ENCODE measurements around the gene ABITRAM.
"Not testable (repeated sequence)": the region's sequence is repeated elsewhere in the genome, so short reads cannot be mapped to it uniquely, and the experiment has no call there.

ABITRAM gene

DNA sequence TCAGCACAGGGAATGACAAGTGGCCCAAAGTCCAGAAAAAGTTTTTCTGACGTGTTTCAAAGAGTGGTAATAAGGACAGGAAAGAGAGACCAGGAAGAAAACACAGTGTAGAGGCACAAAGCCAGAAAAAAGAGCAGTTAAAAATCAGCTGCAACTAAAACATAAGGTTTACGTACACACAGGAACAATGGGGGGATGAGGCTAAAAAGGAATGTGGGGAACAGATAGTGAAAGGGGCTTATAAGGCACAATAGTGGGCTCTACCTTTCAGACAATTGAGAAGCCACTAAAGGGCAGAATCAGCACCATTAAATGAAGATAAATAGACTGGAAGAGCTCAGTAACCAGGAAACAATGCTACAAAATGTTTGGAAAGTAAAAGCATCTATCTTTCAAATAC lies 5.8 kb upstream of the ABITRAM start:
- DNase-seq (ENCODE audit: low read depth, low spot score): no peak

DNA sequence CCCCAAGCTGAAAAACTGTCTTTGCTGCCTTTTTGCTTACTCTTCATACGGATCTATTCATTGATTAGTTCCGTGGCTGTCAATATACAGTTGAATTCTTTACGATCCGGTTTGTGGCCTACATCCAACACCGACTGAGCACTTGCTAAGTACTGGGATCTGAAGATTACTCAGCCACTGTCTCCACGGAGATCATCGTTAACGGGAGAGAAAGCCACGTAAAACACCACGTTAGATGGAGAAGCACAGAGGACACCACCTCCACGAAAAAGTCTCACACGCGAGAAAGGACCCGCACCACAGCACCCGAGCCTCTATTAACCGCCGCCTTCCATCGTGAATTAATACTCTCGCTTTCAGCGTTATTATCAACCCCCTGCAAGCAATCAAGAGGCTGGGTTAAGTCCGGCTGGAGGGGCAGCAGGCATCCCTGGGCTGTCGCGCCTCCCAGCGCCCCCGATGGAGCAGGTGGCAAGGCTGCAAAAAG lies 926 bp upstream of the ABITRAM start:
- DNase-seq (ENCODE audit: low read depth, low spot score): no peak

GRCh38 chr9:108933718-108934322 lies 380 bp upstream of the ABITRAM start, which contains the start of gene ELP1:
Gene ELP1 (minus strand): TSS chr9:108934124. CDS start chr9:108931146, 2,978 bp downstream.
- peak; percentile 79 for DNase-seq (ENCODE audit: low read depth, low spot score)

DNA sequence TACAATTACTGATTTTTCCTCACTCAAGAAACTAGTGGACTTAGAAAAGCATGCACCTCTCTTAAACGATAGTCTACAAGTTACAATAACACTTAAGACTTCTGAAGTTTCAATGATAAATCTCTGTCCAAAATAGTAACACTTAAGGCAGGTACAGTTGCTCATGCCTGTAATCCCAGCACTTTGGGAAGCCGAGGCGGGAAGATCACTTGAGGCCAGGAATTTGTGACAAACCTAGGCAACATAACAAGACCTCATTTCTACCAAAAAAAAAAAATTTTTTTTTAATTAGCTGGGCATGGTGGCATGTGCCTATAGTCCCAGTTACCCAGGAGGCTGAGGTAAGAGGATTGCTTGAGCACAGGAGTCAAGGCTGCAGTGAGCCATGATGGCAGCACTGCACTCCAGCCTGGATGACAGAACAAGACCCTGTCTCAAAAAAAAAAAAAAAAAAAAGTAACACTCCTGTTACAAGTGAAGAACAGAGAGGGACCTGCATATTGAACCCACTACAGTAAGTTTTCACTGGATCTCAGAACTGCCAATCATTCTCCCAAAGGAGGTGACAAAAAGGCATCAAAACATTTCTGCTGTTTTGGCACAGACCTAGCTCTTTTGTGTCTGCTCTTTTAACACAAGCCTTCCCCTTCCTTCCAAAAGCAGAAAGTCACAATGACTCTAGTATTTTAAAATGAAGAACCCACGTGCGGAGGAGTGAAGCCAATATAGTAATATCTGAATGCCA lies 3.5 kb downstream of the ABITRAM start:
- DNase-seq (ENCODE audit: low read depth, low spot score): no peak

DNA sequence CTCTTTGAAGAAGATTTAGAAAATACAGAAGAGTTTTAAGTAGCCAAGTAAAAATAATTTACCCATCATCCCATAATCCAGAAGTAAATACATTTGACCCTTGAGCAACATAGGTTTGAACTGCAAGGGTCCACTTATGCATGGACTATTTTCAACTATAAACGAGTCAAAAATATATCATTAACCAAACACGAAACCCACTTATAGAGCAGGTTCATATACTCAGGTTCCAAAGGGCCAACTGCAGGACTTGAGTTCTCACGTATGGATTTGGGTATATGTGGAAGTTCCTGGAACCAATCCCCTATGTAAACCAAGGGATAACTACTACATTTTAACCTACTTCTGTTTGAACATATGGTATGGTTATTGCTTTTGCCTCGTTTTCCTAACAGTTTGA lies 5.8 kb downstream of the ABITRAM start:
- DNase-seq (ENCODE audit: low read depth, low spot score): no peak

GRCh38 chr9:108950168-108950567 lies 16.0 kb downstream of the ABITRAM start:
- no peak for DNase-seq (ENCODE audit: low read depth, low spot score)

DNA sequence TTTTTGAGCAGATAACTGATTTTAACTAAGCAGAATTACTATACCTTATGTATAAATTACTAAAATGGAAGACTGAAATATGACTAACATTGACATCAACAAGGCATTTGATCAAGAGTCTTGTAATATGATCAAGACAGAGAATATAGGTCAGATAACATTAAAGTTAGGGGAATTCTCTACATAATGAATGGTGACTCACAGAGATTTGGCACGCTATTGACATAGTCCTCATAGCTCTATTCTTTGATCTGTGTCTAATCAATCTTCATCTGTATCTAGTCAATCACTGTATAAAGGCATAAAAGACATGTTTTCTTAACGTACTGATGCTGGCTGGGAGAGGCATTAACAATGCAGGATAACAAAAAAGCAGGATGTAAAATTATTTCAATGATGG lies 17.4 kb downstream of the ABITRAM start:
- no peak for DNase-seq (ENCODE audit: low read depth, low spot score)

DNA sequence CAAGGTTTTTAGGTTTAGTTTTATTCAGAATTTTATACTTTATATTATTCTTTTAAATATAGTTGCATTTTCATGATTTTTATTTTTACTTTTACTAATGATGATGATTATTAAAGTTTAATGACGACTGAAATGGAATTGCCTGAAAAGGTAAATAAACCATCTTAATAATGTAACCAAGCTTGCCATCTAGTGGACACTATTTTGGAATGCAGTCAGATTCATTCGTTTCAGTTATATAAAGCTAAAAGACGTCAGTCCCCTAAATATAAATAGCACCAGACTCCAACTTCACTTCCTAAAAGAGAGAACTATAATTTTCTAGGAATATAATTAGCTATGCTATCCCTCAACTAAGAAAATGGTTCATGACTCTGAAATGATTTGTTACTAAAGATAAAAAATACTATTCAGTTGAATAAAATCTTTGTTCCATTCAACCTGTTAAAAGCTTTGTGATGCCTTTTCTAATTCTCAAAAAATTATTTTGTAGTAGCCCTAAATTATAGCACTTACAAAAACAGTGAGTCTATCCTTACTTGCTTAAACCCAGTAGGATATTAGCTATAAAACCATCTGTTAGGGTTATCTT lies 19.9 kb downstream of the ABITRAM start:
- no peak for DNase-seq (ENCODE audit: low read depth, low spot score)

- DNase-seq (ENCODE audit: low read depth, low spot score): no peak
Measured at GRCh38 chr9:108956022-108956630, 21.9 kb downstream of the ABITRAM start.

DNA sequence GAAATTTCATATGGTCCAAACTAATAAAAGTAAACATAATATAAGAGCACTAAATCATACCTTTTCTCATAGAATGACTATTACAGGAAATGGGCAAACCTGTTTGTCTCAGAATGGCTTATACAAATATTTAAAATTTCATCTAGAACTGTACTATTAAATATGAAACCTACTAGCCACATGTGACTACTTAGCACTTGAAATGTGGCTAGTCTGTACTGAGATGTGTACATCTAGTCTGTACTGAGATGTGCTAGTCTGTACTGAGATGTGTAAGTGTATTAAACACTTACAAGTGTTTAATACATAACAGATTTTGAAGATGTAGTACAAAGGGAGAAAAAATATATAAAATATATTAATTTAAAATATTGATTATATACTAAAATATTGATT lies 22.4 kb downstream of the ABITRAM start:
- DNase-seq (ENCODE audit: low read depth, low spot score): no peak

DNA sequence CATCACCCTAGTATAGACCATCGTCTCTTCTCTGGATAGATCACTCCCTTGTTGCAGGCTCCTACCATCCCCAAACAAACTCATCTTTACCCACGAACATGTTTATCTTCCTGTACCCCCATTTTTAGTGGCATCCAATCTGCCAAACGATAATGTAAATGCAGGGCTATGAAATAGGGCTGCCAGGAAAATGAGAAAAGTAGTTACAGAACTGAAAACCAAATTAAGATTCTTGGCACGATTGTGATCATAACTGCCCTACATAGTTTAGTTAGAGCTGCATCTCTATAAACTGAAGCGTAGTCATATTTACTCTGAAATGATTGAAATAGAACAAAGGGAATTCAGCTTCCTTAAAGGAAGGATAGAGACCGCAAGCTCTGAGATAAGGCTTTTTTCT lies 26.1 kb downstream of the ABITRAM start:
- DNase-seq (ENCODE audit: low read depth, low spot score): no peak

DNA sequence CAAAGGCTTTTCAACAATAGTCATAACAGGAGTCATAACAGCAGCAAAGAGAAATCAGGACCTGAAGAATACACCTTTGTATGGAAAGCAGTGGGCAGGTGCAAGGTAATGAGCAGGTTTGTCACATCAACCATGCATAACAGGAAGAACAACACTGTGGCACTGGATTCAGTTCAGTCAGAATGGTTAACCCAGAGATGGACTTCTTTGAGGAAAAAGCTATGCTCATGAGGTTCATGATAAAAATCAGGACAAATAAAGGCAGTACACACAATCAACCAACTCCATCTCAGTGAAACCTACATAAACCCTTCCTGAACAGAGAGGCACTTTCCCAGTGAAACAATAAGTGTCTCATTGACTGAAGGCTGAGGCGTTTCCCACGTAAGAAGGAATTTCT lies 27.0 kb downstream of the ABITRAM start:
- DNase-seq (ENCODE audit: low read depth, low spot score): no peak

GRCh38 chr9:108963459-108964143 lies 29.4 kb downstream of the ABITRAM start:
- no peak for DNase-seq (ENCODE audit: low read depth, low spot score)

DNA sequence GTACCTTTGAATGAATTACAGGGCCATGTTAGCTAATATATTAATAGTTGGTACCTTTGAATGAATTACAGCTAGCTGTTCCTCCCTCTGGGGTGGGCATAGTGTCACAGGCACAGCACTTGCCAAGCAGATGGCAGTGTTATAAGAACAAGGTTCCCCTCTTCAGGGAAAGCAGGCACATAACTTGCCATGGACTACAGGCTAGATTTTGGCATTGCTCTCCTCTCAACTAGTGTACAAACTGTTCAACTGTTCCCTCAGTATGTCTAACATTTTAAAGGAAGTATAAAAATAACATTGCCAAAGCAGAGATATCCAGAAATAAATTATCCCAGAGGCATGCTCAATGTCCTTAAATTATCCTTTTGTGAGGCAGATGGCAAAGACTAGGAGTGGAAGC lies 33.7 kb downstream of the ABITRAM start:
- no peak for DNase-seq (ENCODE audit: low read depth, low spot score)

GRCh38 chr9:108971392-108971791 lies 37.2 kb downstream of the ABITRAM start:
- not testable (repeated sequence) for DNase-seq (ENCODE audit: low read depth, low spot score)

DNA sequence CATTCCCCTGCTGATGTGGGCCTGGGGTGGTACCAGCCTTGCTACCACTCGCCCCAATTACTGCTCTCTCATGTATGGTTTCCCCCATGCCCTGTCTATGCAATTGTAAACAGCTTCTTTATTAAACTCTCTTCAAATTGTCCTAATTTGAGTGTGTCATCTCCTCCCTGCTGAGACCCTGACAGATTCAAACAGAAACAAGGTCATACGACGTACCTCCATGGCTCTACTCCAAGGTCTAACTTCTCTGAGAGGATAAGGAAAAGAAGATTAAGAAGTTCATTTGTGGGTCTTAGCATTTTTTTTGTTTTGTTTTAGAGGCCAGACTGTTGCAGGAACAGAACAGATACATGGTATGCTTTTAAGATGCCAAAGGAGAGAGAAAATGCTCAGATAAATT lies 38.0 kb downstream of the ABITRAM start:
- no peak for DNase-seq (ENCODE audit: low read depth, low spot score)

DNA sequence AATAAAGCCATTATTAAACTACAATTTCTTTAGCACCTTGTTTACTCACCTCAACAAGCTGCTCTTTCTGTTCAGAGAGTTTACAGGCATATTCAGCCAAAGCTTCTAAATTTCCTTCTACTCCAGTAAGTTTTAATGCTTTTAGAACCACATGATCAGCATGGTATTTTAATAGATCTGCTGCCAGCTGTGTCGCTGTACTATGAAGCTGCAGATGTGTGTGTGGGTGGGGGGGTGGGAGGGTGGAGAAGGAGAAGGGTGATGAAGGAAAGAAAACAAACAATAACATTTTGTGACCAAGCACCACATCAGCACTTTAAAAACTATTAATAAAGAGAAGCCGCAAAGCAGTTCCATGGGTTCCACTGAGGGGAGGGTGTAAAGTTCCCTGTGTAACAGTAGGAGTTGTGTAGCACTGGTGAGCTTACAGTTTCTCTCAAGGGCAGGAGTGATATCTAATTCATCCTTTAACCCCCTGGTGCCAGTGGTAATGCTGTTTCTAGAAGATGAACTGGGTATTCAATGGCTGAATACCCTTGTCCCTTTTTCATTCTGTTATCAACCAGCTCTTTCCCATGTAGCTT lies 38.5 kb downstream of the ABITRAM start:
- no peak for DNase-seq (ENCODE audit: low read depth, low spot score)

GRCh38 chr9:108973895-108974294 lies 39.7 kb downstream of the ABITRAM start:
- no peak for DNase-seq (ENCODE audit: low read depth, low spot score)

GRCh38 chr9:108978205-108978604 lies 44.0 kb downstream of the ABITRAM start:
- no peak for DNase-seq (ENCODE audit: low read depth, low spot score)

- DNase-seq (ENCODE audit: low read depth, low spot score): no peak
Measured at GRCh38 chr9:108980893-108981292, 46.7 kb downstream of the ABITRAM start.

- no peak for DNase-seq (ENCODE audit: low read depth, low spot score)
Measured at GRCh38 chr9:108983885-108984284, 49.7 kb downstream of the ABITRAM start.
